Endometrial microvascular endothelial cells (primary cell): ENCODE measurements around the gene GFRA1. TPM values are rescaled to one million over a fixed set of nuclear protein-coding genes. Genes with fewer than 3 reads are reported as not detected.

ENCODE experiments used
- in situ Hi-C: cut with HindIII; loops from 2 replicates; pipeline ENCODE4 v1.10.0; 2017; ENCODE audit warnings: low sequenced_read_pairs, low pct_unique_long_range_greater_than_20kb; ENCODE audit errors: inconsistent ontology term
- total RNA-seq: library from RNA; depleted of rRNA; stranded (reverse); fragments of >200 nt; gene quantifications from one replicate; pipeline ENCODE4 v1.2.3, GENCODE V29; 2015; ENCODE audit errors: inconsistent ontology term

GFRA1 gene
- total RNA-seq, 1 donor from 2014 or later = 3.3 TPM

GRCh38 chr10:116099023-116099420, 174.0 kb downstream of the GFRA1 start:
- in situ Hi-C loops = no loop called here

DNA sequence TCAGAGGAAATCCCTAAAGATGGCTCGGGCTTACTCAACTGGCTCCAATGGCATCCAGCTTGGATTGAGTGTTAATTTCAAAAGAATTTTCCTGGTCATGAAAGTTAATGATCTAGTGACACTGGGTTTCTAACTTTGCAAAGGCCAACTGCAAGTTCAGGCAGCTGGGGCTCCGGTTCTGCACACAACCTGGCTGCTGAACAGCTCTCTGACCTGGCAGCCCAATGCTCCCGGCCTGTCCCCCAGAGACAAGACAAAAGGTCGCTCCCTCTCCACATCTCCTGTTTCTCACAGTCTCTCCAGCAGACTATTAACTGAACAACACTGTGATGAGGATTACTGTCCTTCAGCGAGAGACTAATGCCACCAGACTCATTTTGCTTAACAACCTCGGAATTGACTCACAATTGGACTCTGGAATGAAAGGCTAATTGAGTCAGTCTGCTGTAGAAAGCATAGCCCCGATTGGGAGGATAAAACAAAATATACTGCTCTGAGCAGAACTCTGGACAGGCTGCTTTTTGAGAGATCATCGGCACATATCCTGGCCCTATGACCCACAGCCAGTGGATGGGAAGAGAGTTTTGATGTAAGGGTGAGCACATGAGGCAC, 174.5 kb downstream of the GFRA1 start:
- in situ Hi-C loops = no loop called here

GRCh38 chr10:116097239-116097784, 175.7 kb downstream of the GFRA1 start:
- in situ Hi-C loops = no loop called here

GRCh38 chr10:116096526-116096925, 176.5 kb downstream of the GFRA1 start:
- in situ Hi-C loops = no loop called here

DNA sequence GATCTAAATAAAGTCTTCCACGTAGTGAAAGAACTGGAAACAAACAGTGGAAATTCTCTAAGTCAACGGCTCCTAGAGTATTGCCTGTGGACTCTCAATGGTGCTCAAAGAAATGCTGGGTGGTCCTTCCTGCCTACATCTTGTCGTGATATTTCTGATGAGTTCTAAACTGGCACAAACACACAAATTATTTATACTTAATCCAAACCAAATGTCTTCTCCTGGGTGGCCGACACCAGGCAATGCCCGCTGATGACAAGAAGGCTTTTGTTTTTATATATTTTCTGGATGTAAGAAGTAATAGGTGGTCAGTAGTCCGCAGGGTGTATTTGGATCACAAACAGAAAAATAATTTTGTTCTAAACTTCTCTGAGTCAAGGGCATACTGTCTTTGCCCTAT, 178.7 kb downstream of the GFRA1 start:
- in situ Hi-C loops = no loop called here

DNA sequence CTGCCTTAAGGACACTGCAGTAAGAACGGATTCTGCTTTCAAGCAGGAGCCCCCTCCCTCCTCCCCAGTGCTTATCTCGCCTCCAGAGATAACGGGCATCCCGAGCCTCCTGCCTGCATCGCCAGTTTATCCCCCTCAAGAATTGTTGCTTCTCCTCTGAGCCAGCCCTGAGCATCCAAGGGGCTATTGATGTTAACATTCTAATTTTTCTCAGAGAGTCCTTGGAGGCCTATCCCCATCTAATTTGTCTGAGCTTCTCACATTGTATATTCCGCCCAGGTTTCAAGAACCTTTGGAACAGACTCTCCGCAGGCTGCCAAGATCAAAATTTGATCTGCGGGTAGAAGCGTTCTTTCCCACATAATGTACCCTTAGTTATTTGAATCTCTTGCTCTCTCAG, 180.0 kb downstream of the GFRA1 start:
- in situ Hi-C loops = no loop called here

DNA sequence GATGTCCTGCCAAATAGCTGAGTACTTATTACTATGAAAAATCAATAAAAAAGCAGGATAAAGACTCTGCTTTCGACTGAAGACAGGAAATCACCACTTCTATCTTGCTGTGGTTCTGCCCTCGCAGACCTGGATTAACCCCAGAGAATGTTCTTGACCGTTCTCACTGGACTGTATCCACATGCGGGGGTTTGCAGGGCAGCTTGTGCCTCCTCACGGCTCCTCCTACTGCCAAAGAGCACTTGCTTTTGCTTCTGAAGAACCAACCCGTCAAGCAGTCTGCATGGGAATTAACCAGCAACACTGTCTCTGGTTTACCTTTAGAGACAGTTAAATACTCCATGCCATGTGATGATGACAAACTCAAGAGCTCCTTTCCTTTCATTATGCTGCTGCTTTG, 184.0 kb downstream of the GFRA1 start:
- in situ Hi-C loops = no loop called here

- in situ Hi-C loops = no loop called here
Observed at GRCh38 chr10:116085323-116085722, 187.7 kb downstream of the GFRA1 start.

GRCh38 chr10:116084161-116084560, 188.8 kb downstream of the GFRA1 start:
- in situ Hi-C loops = no loop called here

DNA sequence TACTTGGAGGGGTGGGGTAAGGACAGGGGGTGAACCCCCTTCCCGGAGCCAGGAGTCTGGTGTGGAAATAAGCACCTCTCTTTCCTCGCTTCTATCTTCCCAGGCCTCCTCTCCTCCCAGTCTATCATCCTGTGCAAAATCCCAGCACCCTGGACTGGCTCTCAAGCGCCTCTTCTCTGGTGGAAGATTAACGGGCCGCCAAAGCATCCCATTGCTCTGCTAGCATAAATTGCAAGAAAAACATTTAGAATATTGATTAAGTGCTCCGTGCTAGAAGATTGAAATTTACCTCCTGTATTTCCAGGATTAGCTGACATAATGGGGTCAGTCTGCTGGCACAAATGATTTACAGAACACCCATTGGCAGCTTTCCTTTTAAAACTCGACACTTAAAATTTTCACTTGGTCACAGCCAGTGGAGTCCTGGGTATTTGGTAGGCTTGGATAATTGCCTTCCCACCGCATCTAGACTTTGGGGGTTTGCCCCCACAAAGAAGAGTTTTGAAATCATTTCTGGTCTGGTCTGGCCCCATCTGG, 189.7 kb downstream of the GFRA1 start:
- in situ Hi-C loops = no loop called here

DNA sequence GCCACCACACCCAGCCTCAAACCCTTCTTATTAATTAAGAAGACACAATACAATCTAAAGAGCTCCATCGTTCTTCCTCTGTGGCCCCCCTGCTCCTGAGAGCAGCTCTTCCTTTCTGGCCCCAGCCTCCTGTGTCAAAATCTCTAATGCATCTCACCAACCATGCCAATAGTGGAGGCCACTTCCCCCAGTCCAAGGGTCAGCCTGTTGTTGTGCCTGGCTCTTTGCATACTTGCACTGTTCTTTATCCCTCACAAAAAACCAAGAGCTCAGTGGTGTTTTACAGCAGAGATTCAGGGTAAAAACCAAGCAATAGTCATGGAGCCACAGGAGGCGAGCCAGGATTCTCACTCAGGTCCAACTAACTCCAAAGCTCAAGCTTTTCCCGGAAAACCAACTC, 190.2 kb downstream of the GFRA1 start:
- in situ Hi-C loops = no loop called here

GRCh38 chr10:116082206-116082605, 190.8 kb downstream of the GFRA1 start:
- in situ Hi-C loops = no loop called here

DNA sequence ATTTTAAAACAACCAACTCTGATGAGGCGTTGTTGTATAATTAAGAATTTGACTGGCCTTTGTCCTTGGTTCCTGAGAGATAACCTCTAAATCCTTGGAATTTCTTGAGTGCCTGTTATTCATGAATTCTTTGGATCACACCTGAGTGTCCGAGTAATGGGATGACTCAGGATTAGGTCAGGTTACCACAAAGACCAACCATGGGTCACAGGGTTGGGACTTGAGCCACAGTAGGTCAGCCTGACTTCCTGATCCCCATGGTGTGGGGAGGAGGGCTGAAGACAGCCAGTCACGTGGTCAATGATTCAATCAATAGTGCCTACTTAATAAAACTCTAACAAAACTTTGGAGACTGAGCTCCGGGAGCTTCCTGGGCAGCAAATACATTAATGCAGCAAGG, 192.5 kb downstream of the GFRA1 start:
- in situ Hi-C loops = no loop called here

GRCh38 chr10:116079355-116079754, 193.7 kb downstream of the GFRA1 start:
- in situ Hi-C loops = no loop called here

GRCh38 chr10:116076621-116077020, 196.4 kb downstream of the GFRA1 start:
- in situ Hi-C loops = no loop called here

- in situ Hi-C loops = no loop called here
Observed at GRCh38 chr10:116073510-116073909, 199.5 kb downstream of the GFRA1 start.

DNA sequence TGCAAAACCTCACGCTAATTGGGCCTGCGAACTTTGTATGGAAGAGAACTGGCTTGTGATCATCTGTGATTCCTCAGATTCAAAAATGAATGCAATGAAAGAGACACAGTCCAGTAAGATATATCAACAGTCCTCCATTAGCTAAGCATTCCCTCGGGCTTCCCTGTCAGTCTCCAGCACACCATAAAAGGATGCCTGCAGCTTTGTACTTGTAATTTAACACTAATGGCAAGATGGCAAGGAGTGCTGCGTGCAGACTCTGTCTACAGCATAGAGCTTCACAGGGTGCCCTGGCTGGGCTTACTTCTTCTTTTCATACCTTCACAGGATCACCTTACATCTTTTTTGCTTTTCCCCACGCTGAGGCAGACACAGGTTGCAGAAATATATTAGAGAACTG, 200.0 kb downstream of the GFRA1 start:
- in situ Hi-C loops = no loop called here

- in situ Hi-C loops = no loop called here
Observed at GRCh38 chr10:116071453-116072148, 201.4 kb downstream of the GFRA1 start.

- in situ Hi-C loops = no loop called here
Observed at GRCh38 chr10:116070743-116071320, 202.2 kb downstream of the GFRA1 start.

DNA sequence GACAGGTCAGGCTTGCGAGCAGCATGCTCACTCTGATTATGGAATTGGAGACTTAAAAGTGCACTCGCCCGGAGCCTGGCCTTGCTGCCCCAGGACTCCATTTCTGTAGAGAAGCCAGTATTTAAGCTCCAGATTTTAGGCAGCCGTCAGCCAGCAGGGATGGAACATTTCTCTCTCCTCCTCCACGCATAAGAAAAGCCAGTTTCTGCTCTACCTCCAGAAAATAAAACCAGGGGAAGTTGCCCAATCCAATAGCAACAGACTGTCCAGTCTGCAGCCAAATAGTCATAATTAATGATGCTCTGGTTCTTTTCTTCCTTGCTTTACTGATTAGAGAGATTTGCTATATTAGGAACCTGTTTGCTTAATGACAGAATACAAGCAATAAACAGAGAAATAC, 203.2 kb downstream of the GFRA1 start:
- in situ Hi-C loops = no loop called here
